HFF-Myc (cell line): ENCODE measurements around the gene LDLRAD4.

Experiments used
- DNase-seq: peaks from one replicate; pipeline ENCODE4 v3.0.0-alpha.2; 2011; ENCODE audit warnings: low read depth; ENCODE audit errors: extremely low read depth
- H3K4me3 ChIP-seq: replicated peaks from 2 replicates; pipeline ENCODE4 v1.5.1; 2011; ENCODE audit warnings: low read depth, mild to moderate bottlenecking, control low read depth, low read length
- CTCF ChIP-seq: IDR thresholded peaks from 2 replicates; pipeline ENCODE4 v1.5.1; 2012; ENCODE audit warnings: mild to moderate bottlenecking, low read depth, low read length, control low read depth; ENCODE audit errors: missing control alignments

Gene LDLRAD4

GRCh38 chr18:13232086-13232917 lies 13.7 kb downstream of the LDLRAD4 start:
- DNase-seq, result no peak
- H3K4me3 ChIP-seq, result no peak overlapping the region
- TF ChIP-seq CTCF, result no peak

GRCh38 chr18:13232971-13233786 lies 14.6 kb downstream of the LDLRAD4 start:
- H3K4me3 ChIP-seq, result no peak overlapping the region
- no peak for TF ChIP-seq CTCF
- no peak for DNase-seq

- no peak overlapping the region for H3K4me3 ChIP-seq
- TF ChIP-seq CTCF, result no peak
- DNase-seq, result no peak
Measured at GRCh38 chr18:13233787-13234783, 15.5 kb downstream of the LDLRAD4 start.

- no peak for TF ChIP-seq CTCF
- DNase-seq, result no peak
- no peak overlapping the region for H3K4me3 ChIP-seq
Measured at GRCh38 chr18:13235421-13235831, 16.9 kb downstream of the LDLRAD4 start.

- DNase-seq, result no peak
- no peak overlapping the region for H3K4me3 ChIP-seq
- TF ChIP-seq CTCF, result no peak
Measured at GRCh38 chr18:13235981-13236380, 17.4 kb downstream of the LDLRAD4 start.

GRCh38 chr18:13236411-13236810 lies 17.9 kb downstream of the LDLRAD4 start:
- no peak overlapping the region for H3K4me3 ChIP-seq
- no peak for DNase-seq
- TF ChIP-seq CTCF, result no peak
